ENCODE data around the gene ZFP36.

DNA sequence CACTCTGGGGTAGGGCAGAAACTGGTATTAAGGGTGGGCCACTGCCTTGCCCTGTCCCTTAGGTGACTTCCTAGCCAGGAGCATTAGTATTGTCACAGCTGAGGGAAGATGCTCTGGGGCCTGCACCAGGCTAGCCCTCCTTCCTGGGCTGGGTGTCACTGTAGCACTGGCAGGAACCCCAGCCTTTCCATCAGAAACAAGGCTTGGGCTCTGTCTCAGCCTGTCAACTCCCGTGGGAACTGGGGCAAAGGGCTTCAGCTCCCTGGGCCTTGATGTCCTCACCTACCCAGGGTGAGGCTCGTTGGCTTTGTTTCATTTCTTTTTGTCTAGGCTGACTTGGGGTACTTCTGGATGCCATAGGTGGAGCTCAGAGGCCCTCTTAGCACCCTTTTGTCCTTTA, 33.7 kb upstream of the ZFP36 start:
- TF ChIP-seq, protein P1, sequence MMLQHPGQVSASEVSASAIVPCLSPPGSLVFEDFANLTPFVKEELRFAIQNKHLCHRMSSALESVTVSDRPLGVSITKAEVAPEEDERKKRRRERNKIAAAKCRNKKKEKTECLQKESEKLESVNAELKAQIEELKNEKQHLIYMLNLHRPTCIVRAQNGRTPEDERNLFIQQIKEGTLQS (CRISPR knock-in tag; conservative IDR thresholded peaks at IDR 0.05) = no peak
- TF ChIP-seq, protein P2, sequence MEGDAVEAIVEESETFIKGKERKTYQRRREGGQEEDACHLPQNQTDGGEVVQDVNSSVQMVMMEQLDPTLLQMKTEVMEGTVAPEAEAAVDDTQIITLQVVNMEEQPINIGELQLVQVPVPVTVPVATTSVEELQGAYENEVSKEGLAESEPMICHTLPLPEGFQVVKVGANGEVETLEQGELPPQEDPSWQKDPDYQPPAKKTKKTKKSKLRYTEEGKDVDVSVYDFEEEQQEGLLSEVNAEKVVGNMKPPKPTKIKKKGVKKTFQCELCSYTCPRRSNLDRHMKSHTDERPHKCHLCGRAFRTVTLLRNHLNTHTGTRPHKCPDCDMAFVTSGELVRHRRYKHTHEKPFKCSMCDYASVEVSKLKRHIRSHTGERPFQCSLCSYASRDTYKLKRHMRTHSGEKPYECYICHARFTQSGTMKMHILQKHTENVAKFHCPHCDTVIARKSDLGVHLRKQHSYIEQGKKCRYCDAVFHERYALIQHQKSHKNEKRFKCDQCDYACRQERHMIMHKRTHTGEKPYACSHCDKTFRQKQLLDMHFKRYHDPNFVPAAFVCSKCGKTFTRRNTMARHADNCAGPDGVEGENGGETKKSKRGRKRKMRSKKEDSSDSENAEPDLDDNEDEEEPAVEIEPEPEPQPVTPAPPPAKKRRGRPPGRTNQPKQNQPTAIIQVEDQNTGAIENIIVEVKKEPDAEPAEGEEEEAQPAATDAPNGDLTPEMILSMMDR (IDR thresholded peaks at IDR 0.05) = no peak
- no peak for TF ChIP-seq ESRRA (CRISPR knock-in tag; IDR thresholded peaks at IDR 0.05; ENCODE audit: borderline replicate concordance)
